Loucy (cell line): ENCODE data around the gene CELF4.

Source experiments
- H2AFZ ChIP-seq: fragments of 200-600 bp; sonication (generic); 2 replicates; pipeline ENCODE4 v1.6.0; 2016; ENCODE audit warnings: antibody characterized with exemption, mild to moderate bottlenecking, low read length, moderate library complexity
- H3F3A ChIP-seq: fragments of 200-600 bp; 2 replicates; pipeline ENCODE4 v1.6.0; 2016; ENCODE audit warnings: antibody characterized with exemption, low read depth, mild to moderate bottlenecking
- H3K27me3 ChIP-seq: fragments of 200-600 bp; sonication (generic); 2 replicates; pipeline ENCODE4 v1.6.1; 2014; ENCODE audit warnings: low read length, mild to moderate bottlenecking; ENCODE audit not compliant: insufficient read depth, poor library complexity, severe bottlenecking
- H3K36me3 ChIP-seq: fragments of 200-600 bp; sonication (generic); 2 replicates; pipeline ENCODE4 v1.6.1; 2016; ENCODE audit warnings: low read length; ENCODE audit not compliant: insufficient read depth
- H3K4me1 ChIP-seq: fragments of 200-600 bp; sonication (generic); 2 replicates; pipeline ENCODE4 v1.5.1; 2014; ENCODE audit warnings: low read length, mild to moderate bottlenecking; ENCODE audit not compliant: insufficient read depth, poor library complexity, severe bottlenecking
- H3K4me2 ChIP-seq: fragments of 200-600 bp; sonication (generic); 2 replicates; pipeline ENCODE4 v1.6.0; 2014; ENCODE audit warnings: antibody characterized with exemption, low read length, low read depth, mild to moderate bottlenecking; ENCODE audit not compliant: poor library complexity, severe bottlenecking
- H3K4me3 ChIP-seq: fragments of 200-600 bp; sonication (generic); 2 replicates; pipeline ENCODE4 v1.5.1; 2014; ENCODE audit warnings: low read length, mild to moderate bottlenecking, mixed read lengths; ENCODE audit not compliant: poor library complexity, severe bottlenecking
- H3K79me2 ChIP-seq: fragments of 200-600 bp; sonication (generic); 2 replicates; pipeline ENCODE4 v1.6.1; 2014; ENCODE audit warnings: low read length; ENCODE audit not compliant: insufficient read depth
- H3K9ac ChIP-seq: fragments of 200-600 bp; sonication (generic); 2 replicates; pipeline ENCODE4 v1.6.0; 2014; ENCODE audit warnings: mild to moderate bottlenecking, low read depth, low read length, moderate library complexity; ENCODE audit not compliant: poor library complexity, severe bottlenecking
- H3K9me2 ChIP-seq: fragments of 200-600 bp; sonication (generic); replicated peaks from 2 replicates; pipeline ENCODE4 v1.6.1; 2016; ENCODE audit warnings: low read depth, low read length, mixed read lengths
- H3K9me3 ChIP-seq: fragments of 200-600 bp; sonication (generic); 2 replicates; pipeline ENCODE4 v1.6.1; 2014; ENCODE audit warnings: mild to moderate bottlenecking, antibody characterized with exemption, low read length, low read depth; ENCODE audit not compliant: insufficient read depth
- H4K20me1 ChIP-seq: fragments of 200-600 bp; sonication (generic); 2 replicates; pipeline ENCODE4 v1.6.0; 2014; ENCODE audit warnings: antibody characterized with exemption, low read length, mild to moderate bottlenecking; ENCODE audit not compliant: insufficient read depth, poor library complexity, severe bottlenecking
- EZH2phosphoT487 ChIP-seq: fragments of 200-600 bp; IDR thresholded peaks from 2 replicates; pipeline ENCODE4 v1.6.1; 2018; ENCODE audit warnings: antibody characterized with exemption, mild to moderate bottlenecking, moderate library complexity, borderline replicate concordance
- TF ChIP-seq, protein P1 (sequence below): fragments of 200-600 bp; sonication (generic); conservative IDR thresholded peaks from 2 replicates; pipeline ENCODE4 v1.5.1; 2014; ENCODE audit warnings: mild to moderate bottlenecking, antibody characterized with exemption, low read length

CELF4 gene

DNA sequence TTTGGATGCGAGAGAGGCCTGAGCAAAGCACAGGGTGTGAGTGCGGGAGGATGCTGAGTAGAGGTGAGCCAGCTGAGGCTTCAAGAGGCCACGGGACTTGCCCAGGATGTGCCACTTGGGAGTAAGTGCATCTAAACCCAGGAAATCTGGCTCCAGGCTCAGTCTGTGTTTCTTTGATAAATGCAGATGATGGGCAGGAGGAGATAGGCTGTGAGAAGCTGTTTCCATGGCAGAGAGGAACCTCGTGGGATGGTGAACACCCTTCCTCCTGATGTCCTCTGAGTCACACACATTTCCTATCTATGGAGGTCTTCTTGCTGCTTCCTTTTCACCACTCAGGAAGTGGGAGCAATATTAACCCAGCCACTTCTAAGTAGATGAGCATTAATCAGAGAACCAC lies 38.4 kb upstream of the CELF4 start:
- Histone ChIP-seq H4K20me1 (no peaks in the 10 kb centered on the region), H3K9me2 (no peaks in the 10 kb centered on the region), H3K79me2 (no peaks in the 10 kb centered on the region), H3K4me1 (no peaks in the 10 kb centered on the region), H3K4me2 (no peak overlapping the region), H3K4me3 (no peak overlapping the region), H3K9ac (no peak overlapping the region), H2AFZ (no peak overlapping the region), H3K27me3 (no peaks in the 10 kb centered on the region), H3K36me3 (no peaks in the 10 kb centered on the region), H3F3A (no peaks in the 10 kb centered on the region), H3K9me3 (no peaks in the 10 kb centered on the region)
- no peak for TF ChIP-seq EZH2phosphoT487
- TF ChIP-seq, protein P1, sequence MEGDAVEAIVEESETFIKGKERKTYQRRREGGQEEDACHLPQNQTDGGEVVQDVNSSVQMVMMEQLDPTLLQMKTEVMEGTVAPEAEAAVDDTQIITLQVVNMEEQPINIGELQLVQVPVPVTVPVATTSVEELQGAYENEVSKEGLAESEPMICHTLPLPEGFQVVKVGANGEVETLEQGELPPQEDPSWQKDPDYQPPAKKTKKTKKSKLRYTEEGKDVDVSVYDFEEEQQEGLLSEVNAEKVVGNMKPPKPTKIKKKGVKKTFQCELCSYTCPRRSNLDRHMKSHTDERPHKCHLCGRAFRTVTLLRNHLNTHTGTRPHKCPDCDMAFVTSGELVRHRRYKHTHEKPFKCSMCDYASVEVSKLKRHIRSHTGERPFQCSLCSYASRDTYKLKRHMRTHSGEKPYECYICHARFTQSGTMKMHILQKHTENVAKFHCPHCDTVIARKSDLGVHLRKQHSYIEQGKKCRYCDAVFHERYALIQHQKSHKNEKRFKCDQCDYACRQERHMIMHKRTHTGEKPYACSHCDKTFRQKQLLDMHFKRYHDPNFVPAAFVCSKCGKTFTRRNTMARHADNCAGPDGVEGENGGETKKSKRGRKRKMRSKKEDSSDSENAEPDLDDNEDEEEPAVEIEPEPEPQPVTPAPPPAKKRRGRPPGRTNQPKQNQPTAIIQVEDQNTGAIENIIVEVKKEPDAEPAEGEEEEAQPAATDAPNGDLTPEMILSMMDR, result no peak

DNA sequence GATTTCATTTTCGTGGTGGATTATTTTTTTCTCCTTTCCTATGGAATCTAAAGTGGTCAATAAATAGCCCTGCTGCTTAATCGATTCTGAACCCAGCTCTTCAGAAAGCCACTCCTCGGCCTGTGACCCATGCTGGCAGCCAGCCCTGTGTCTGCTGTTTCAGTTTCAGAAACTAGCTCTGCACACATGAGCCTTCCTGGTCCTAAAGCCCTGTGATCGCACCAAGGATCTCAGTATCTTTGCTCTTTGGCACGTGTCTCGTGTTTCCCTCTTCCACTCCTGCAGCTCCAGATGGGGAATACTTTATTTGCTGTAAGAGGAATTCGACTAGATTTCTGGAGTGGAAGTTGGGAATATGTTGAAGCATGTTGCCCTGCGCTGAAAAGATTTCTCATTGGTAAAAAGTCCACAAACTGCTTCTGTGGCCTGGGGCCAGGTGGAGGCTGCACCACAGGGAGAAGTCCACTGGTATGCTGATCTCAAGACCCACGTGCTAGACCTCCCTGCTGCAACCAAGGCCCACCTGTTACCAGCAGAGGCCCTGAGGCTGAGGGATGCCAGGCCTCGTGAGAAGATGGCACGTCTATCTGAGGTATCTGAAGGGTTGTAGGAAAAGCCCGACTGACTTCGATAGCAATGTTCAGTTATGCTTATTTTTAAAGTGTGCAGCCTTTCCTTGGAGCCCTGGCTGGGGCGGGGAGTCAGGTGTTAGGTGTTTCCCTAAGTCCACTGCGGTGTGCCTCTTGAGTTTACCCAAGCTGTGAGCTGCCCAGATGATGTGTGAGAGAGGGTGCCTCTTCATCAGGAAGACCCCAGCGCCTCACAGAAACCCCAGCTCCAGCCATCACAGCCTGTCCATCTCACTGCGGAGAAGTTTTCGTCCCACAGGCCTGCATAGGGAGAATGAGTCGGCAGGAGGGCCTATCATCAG lies 33.6 kb upstream of the CELF4 start:
- H3K9me2 ChIP-seq, result no peaks in the 10 kb centered on the region
- no peak overlapping the region for H3K9ac ChIP-seq
- H2AFZ ChIP-seq, result no peak overlapping the region
- no peak overlapping the region for H3K4me3 ChIP-seq
- H3K4me1 ChIP-seq, result no peaks in the 10 kb centered on the region
- TF ChIP-seq, protein P1, result no peak
- TF ChIP-seq EZH2phosphoT487, result no peak
- no peaks in the 10 kb centered on the region for H3F3A ChIP-seq
- H3K9me3 ChIP-seq, result no peaks in the 10 kb centered on the region
- no peaks in the 10 kb centered on the region for H3K79me2 ChIP-seq
- H3K27me3 ChIP-seq, result no peaks in the 10 kb centered on the region
- H4K20me1 ChIP-seq, result no peaks in the 10 kb centered on the region
- H3K4me2 ChIP-seq, result no peak overlapping the region
- no peaks in the 10 kb centered on the region for H3K36me3 ChIP-seq

DNA sequence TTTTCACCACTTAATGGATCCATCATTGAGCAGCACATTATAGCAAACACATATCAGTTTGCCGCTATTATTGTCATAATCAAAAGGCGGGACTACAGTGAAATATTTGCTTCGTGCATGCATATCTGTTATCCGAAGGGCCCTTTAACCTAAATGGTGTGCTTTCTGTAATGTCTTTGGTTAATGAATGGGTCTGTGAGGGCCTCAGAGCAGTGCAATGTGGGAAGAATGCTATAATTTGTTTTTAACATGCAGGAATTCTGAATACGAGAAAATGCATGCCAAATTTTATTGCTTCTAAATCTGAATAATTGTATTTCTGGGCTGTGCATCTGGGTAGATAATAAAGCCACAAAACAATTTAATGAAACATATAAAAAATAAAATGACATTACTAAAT lies 32.8 kb upstream of the CELF4 start:
- Histone ChIP-seq H3K9ac (no peak overlapping the region), H3F3A (no peaks in the 10 kb centered on the region), H3K9me2 (no peaks in the 10 kb centered on the region), H3K4me3 (no peak overlapping the region), H4K20me1 (no peaks in the 10 kb centered on the region), H3K4me2 (no peak overlapping the region), H2AFZ (no peak overlapping the region), H3K79me2 (no peaks in the 10 kb centered on the region), H3K4me1 (no peaks in the 10 kb centered on the region), H3K27me3 (no peaks in the 10 kb centered on the region), H3K9me3 (no peaks in the 10 kb centered on the region), H3K36me3 (no peaks in the 10 kb centered on the region)
- TF ChIP-seq, protein P1, result no peak
- TF ChIP-seq EZH2phosphoT487, result no peak
